Fibroblast of pulmonary artery (primary cell): ENCODE measurements around the gene STX16.

Experiments used
- DNase-seq: peaks from one replicate; pipeline ENCODE4 v3.0.0-alpha.2; 2010; ENCODE audit warnings: low read depth
- H3K4me3 ChIP-seq: replicated peaks from 2 replicates; pipeline ENCODE4 v1.5.1; 2011; ENCODE audit warnings: low read depth, mild to moderate bottlenecking, control low read depth, low read length, moderate library complexity
- CTCF ChIP-seq: IDR thresholded peaks from 2 replicates; pipeline ENCODE4 v1.5.1; 2011; ENCODE audit warnings: mild to moderate bottlenecking, control low read depth, low read length, inconsistent platforms; ENCODE audit errors: missing control alignments

STX16 gene

DNA sequence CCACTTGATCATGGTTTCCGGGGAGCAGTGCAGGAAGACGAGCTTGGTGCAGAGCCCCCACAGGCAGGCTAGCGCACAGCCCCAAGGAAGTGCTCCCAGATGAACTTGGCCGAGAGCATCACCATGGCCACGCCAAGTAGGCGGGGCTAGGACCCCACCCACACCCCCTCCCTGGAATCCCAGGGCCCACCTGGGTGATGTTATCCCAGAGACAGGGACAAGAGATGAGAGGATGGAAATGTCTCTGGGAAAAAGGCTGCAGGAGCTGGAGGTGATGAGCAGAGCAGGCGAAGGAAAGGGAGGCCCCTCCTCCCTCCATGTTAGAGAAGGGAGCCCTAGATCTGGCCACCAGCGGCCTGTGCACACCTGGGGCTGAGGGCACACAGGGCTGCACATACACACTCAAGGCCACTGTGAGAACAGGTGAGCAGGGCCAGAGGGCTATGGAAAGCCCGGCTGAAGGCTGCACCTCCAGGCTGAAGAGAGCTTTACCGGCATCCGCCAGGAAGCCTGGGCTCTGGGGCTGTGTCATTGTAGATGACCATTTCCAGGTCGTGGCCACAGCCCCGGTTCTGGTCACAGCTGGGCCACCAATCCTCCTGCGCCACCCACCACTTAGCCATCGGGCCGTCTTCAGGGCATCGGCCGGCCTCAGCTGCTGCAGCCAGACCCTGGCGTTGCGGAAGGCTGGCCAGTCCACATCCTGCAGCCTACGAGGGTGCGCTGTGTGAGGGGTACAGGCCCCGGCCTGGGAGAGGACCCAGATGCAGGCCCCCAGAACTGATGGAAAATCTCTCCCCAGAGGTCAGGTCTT, 66.4 kb downstream of the STX16 start:
- DNase-seq, result no peak
- H3K4me3 ChIP-seq, result no peak overlapping the region
- TF ChIP-seq CTCF, result no peak

DNA sequence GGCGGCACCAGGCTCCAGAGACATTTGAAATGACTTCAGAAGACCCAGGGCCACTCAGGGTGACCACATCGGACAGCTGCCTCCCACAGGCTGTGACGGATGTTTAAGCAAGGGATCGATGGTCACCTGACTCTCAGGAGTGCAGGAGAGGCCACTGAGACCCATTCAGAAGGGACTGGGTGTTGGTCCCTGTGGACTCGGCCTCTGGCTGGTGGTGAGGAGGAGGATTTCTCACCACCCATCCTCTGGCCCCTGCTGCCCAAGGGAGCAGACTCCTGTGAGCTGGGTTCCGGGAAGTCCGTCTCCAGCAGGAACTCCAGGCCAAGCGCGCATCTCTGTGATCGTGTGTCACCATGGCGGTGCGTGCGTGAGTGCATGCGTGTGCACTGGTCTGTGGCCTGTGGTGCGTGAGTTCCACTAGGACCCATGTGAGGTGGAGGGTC, 67.1 kb downstream of the STX16 start:
- H3K4me3 ChIP-seq, result no peak overlapping the region
- DNase-seq, result no peak
- no peak for TF ChIP-seq CTCF

- no peak for DNase-seq
- no peak for TF ChIP-seq CTCF
- no peak overlapping the region for H3K4me3 ChIP-seq
These were observed 67.6 kb downstream of the STX16 start for GRCh38 chr20:58718729-58719128.

DNA sequence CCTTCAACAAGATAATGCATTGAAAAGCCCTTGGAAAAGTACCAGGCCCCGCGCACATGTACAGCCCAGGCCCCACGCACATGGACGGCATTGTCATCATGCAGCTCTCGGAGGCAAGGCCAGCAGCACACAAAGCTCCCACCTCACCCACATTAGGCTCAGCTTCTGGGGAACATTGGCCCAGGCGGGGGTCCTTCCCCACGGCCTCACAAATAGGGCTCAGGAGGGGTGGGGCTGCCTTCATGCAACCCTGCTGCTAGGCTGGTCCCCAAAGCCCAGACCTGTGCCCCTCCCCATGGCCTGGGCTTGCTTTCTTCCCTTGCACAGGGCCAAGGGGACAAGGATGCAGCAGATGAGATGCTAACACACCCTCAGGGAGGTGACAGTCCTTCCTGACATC, 68.2 kb downstream of the STX16 start:
- H3K4me3 ChIP-seq, result no peak overlapping the region
- no peak for TF ChIP-seq CTCF
- DNase-seq, result no peak

DNA sequence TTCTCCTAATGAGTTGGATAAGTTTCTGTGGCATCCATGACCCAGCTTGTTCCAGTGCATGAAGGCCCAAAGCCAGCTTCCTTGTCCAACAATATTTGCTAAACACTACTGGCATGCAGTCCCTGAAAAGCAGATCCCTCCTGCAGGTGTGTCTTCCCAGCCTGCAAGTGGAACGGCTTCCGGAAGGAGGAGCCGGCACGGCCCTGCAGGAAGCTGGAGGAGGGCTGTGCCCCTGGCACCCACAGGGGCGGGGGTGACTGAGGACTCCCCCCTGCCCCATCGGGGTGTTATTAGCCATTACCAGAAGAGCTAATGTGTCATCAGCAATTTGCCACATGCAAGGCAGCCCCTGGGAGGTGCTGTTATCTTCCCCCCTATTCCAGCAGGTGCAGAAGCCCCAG, 68.9 kb downstream of the STX16 start:
- TF ChIP-seq CTCF, result no peak
- DNase-seq, result no peak
- no peak overlapping the region for H3K4me3 ChIP-seq

- no peak for DNase-seq
- TF ChIP-seq CTCF, result no peak
These were observed 69.8 kb downstream of the STX16 start for GRCh38 chr20:58720890-58721289.

More at GRCh38 chr20:58720890-58721289, 69.8 kb downstream of the STX16 start:
- H3K4me3 ChIP-seq, result no peak overlapping the region
